Measurements from ENCODE around the gene NPHP4. TPM values are rescaled to one million over a fixed set of nuclear protein-coding genes. Genes with fewer than 3 reads are reported as not detected.

The NPHP4 gene
- total and polyA plus RNA-seq, 7 donors, result 1.3 to 2.8 (median 1.8) TPM

DNA sequence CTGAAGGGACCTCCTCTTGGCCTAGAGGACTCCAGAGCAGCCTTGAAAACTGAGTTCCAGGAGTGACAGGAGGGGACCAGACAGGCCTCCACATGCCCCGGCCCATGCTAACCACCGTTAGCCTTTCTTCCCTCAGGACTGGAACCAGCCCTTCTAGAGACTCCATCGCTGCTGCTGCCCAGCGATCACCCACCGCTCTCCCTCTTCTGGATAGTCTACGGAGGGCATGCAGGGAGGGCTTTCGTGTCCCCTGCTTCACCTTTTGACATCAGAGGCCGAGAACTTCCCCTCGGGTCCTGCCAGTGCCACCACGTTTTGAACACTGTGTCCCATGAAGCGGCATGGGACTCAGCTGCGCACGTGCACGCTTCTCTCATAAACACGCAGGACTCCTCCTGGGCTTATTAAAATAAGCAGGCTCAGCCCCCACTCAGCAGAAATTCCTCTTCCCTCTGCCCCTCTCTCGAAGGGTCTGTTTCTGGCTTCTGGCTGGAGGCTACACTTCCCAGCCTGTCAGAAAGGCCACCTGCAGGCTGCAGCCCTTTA, 26.6 kb downstream of the NPHP4 start:
- Histone ChIP-seq H3K4me3 (no peak overlapping the region), H3K4me1 (no peaks in the 10 kb centered on the region), H3K27me3 (ENCODE audit: insufficient read depth in 3 of 3, low read length in 2 of 3) (no peaks in the 10 kb centered on the region), H3K9me3 (no peaks in the 10 kb centered on the region), H3K36me3 (ENCODE audit: insufficient read depth in 1 of 2, low read depth in 1 of 2) (peaks cover 0 to 20% of the 10 kb centered on the region in 2 donors), H3K27ac (no peak overlapping the region)
- no peak for DNase-seq
- no peak for TF ChIP-seq CTCF (IDR thresholded peaks at IDR 0.05)
- whole genome bisulfite sequencing, 3 donors, result 92 to 97% (median 93%) methylated on average over 16 of the region's 16 CpGs
- no peak for ATAC-seq
- intact Hi-C loops (cut with DNase I), result no loop called here

DNA sequence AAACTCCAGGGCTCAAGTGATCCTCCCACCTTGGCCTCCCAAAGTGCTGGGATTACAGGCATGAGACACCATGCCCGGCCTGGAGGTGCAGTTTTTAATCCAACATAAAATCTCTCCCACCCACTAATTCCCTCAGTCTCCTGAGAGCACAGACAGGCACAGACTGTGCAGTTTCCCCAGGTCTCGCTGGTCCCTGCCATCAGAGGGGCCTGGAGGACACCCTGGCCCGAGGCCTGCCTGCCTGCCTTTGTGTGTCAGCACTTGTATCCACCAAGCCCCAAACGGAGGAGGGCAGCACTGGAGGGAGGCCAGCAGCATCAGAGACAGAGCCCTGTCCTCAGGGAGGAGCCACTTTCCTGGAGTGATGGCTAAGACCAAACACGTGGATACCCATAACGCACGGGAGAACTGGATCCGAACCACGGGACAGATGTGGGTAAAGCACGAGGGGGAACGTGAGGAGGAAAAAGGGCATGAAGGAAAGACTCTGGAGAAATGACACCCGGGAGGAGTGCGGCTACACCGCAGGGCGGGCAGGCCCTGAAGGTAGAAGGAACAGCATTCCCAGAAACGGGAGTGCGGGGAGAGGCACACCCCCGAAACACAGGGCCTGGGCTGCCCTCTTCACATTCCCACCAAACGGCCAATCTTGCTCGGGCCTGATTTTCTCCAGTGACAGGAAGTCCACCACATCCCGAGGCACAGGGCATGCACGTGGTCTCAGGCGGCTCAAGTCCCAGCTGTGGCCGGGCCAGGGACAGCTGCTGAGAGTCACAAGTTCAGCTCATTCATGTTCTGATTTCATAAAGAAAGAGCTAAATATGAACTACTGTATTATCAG, 29.7 kb downstream of the NPHP4 start:
- no peaks in the 10 kb centered on the region for H3K4me1 ChIP-seq
- ATAC-seq (no peak), DNase-seq (no peak)
- TF ChIP-seq CTCF (IDR thresholded peaks at IDR 0.05), result no peak
- no peak overlapping the region for H3K27ac ChIP-seq
- intact Hi-C loops (cut with DNase I), result no loop called here
- no peak overlapping the region for H3K4me3 ChIP-seq
- peaks cover 0 to 18% of the 10 kb centered on the region in 2 donors for H3K36me3 ChIP-seq (ENCODE audit: insufficient read depth in 1 of 2, low read depth in 1 of 2)
- H3K27me3 ChIP-seq (ENCODE audit: insufficient read depth in 3 of 3, low read length in 2 of 3), result no peaks in the 10 kb centered on the region
- H3K9me3 ChIP-seq, result no peaks in the 10 kb centered on the region
- WGBS, 3 donors, result 87 to 89% (median 88%) methylated on average over 23 to 24 of the region's 24 CpGs

DNA sequence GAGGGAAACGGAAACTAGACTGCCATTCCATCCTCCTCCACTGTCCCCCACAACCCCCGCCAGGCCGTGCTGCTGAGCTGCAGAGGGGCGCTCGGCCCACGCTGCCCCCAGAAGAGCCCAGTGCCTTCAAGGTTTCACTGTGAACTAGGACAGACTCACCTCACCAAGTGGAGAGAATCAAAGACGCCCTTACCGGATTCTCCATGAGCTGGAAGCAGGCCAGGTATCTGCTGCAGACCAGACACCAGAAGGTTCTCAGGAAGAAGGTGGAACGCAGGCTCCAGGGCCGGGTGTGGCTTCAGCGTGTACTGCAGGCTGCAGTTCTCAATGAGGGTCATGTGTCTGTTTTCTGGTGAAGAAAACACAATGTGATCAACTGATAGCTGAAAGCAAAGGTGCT, 30.6 kb downstream of the NPHP4 start:
- intact Hi-C loops (cut with DNase I), result no loop called here
- WGBS, 3 donors, result 82 to 87% (median 85%) methylated on average over 11 of the region's 11 CpGs

GRCh38 chr1:5960336-5960735, 31.9 kb downstream of the NPHP4 start:
- peak in 1 of 2 donors; percentile 5 for DNase-seq

More for the DNA sequence above, 30.6 kb downstream of the NPHP4 start:
- no peak for TF ChIP-seq CTCF (IDR thresholded peaks at IDR 0.05)
- H3K27me3 ChIP-seq (ENCODE audit: insufficient read depth in 3 of 3, low read length in 2 of 3), result no peaks in the 10 kb centered on the region
- no peak overlapping the region for H3K27ac ChIP-seq
- H3K36me3 ChIP-seq (ENCODE audit: insufficient read depth in 1 of 2, low read depth in 1 of 2), result peaks cover 0 to 17% of the 10 kb centered on the region in 2 donors
- DNase-seq (no peak), ATAC-seq (no peak)
- H3K4me1 ChIP-seq, result no peaks in the 10 kb centered on the region
- no peaks in the 10 kb centered on the region for H3K9me3 ChIP-seq
- no peak overlapping the region for H3K4me3 ChIP-seq

More at GRCh38 chr1:5960336-5960735, 31.9 kb downstream of the NPHP4 start:
- 86 to 91% (median 91%) methylated on average over 7 of the region's 7 CpGs for WGBS, 3 donors
- no peak overlapping the region for H3K4me3 ChIP-seq
- H3K27ac ChIP-seq, result no peak overlapping the region
- ATAC-seq, result no peak
- H3K27me3 ChIP-seq (ENCODE audit: insufficient read depth in 3 of 3, low read length in 2 of 3), result no peaks in the 10 kb centered on the region
- intact Hi-C loops (cut with DNase I), result no loop called here
- H3K36me3 ChIP-seq (ENCODE audit: insufficient read depth in 1 of 2, low read depth in 1 of 2), result peaks cover 0 to 24% of the 10 kb centered on the region in 2 donors
- no peak for TF ChIP-seq CTCF (IDR thresholded peaks at IDR 0.05)
- H3K9me3 ChIP-seq, result no peaks in the 10 kb centered on the region
- no peaks in the 10 kb centered on the region for H3K4me1 ChIP-seq
